ENCODE data around the gene TM2D1. TPM values are rescaled to one million over a fixed set of nuclear protein-coding genes. Genes with fewer than 3 reads are reported as not detected.
"Not testable (repeated sequence)": the region's sequence is repeated elsewhere in the genome, so short reads cannot be mapped to it uniquely, and the experiment has no call there.

TM2D1 gene
- total RNA-seq, 4 donors from 2014 or later, result 50.5 to 73.0 (median 65.7) TPM

GRCh38 chr1:61740751-61741700, 16.1 kb upstream of the TM2D1 start:
- no peak for ATAC-seq
- H3K27me3 ChIP-seq, result no peaks in the 10 kb centered on the region
- peak overlapping the region; percentile 52 to 97 for H3K4me3 ChIP-seq
- H3K27ac ChIP-seq, result peak overlapping the region; percentile 76 to 99 (median 96)
- H3K36me3 ChIP-seq, result no peaks in the 10 kb centered on the region
- WGBS, 2 donors (ENCODE audit: low coverage in 1 of 2), result 66 to 89% methylated on average over 6 to 12 of the region's 19 CpGs
- peaks cover 0 to 23% (median 4%) of the 10 kb centered on the region in 3 donors for H3K4me1 ChIP-seq
- no peak for TF ChIP-seq CTCF (IDR thresholded peaks at IDR 0.05)
- TF ChIP-seq EP300 (IDR thresholded peaks at IDR 0.05), result no peak
- TF ChIP-seq POLR2A (IDR thresholded peaks at IDR 0.05), result no peak
- TF ChIP-seq POLR2AphosphoS5 (IDR thresholded peaks at IDR 0.05), result no peak
- H3K9me3 ChIP-seq, result no peaks in the 10 kb centered on the region

GRCh38 chr1:61732726-61733125, 7.8 kb upstream of the TM2D1 start:
- H3K4me1 ChIP-seq, result no peaks in the 10 kb centered on the region
- TF ChIP-seq EP300 (IDR thresholded peaks at IDR 0.05), result no peak
- TF ChIP-seq POLR2A (IDR thresholded peaks at IDR 0.05), result no peak
- no peak for TF ChIP-seq POLR2AphosphoS5 (IDR thresholded peaks at IDR 0.05)
- no peak for TF ChIP-seq CTCF (IDR thresholded peaks at IDR 0.05)
- no peaks in the 10 kb centered on the region for H3K27me3 ChIP-seq
- WGBS, 2 donors (ENCODE audit: low coverage in 1 of 2), result 56 to 71% methylated on average over 3 of the region's 3 CpGs
- no peaks in the 10 kb centered on the region for H3K36me3 ChIP-seq
- no peak for ATAC-seq
- H3K4me3 ChIP-seq, result no peak overlapping the region
- H3K27ac ChIP-seq, result no peak overlapping the region
- no peaks in the 10 kb centered on the region for H3K9me3 ChIP-seq

DNA sequence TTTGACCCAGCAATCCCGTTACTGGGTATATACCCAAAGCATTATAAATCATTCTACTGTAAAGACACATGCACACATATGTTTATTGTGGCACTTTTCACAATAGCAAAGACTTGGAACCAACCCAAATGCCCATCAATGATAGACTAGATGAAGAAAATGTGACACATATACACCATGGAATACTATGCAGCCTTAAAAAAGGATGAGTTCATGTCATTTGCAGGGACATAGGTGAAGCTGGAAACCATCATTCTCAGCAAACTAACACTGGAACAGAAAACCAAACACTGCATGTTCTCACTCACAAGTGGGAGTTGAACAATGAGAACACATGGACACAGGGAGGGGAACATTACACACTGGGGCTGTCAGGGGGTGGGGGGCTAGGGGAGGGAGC, 5.7 kb upstream of the TM2D1 start:
- H3K36me3 ChIP-seq, H3K27me3 ChIP-seq, H3K9me3 ChIP-seq, ATAC-seq, H3K4me1 ChIP-seq, H3K27ac ChIP-seq, H3K4me3 ChIP-seq: not testable (repeated sequence)
- 0% methylated on average over 1 of the region's 1 CpG for WGBS, 2 donors (ENCODE audit: low coverage in 1 of 2)

- no peak for ATAC-seq
- H3K27ac ChIP-seq, result no peak overlapping the region
- WGBS, 2 donors (ENCODE audit: low coverage in 1 of 2), result 67 to 84% methylated on average over 1 to 3 of the region's 3 CpGs
- peaks cover 0 to 26% (median 7%) of the 10 kb centered on the region in 3 donors for H3K4me1 ChIP-seq
- TF ChIP-seq EP300 (IDR thresholded peaks at IDR 0.05), result no peak
- TF ChIP-seq POLR2A (IDR thresholded peaks at IDR 0.05), result no peak
- no peak for TF ChIP-seq POLR2AphosphoS5 (IDR thresholded peaks at IDR 0.05)
- TF ChIP-seq CTCF (IDR thresholded peaks at IDR 0.05), result no peak
- no peak overlapping the region for H3K4me3 ChIP-seq
- H3K9me3 ChIP-seq, result no peaks in the 10 kb centered on the region
- H3K27me3 ChIP-seq, result no peaks in the 10 kb centered on the region
- no peaks in the 10 kb centered on the region for H3K36me3 ChIP-seq
These were observed 2.6 kb upstream of the TM2D1 start for GRCh38 chr1:61727544-61727943.

GRCh38 chr1:61724506-61724812, 482 bp downstream of the TM2D1 start:
- Histone ChIP-seq H3K4me3 (peak overlapping the region; percentile 76 to 81), H3K4me1 (peaks cover 0 to 40% (median 7%) of the 10 kb centered on the region in 3 donors), H3K9me3 (no peaks in the 10 kb centered on the region), H3K27me3 (no peaks in the 10 kb centered on the region), H3K36me3 (peaks cover 0 to 16% of the 10 kb centered on the region in 2 donors), H3K27ac (peak overlapping the region; percentile 70 to 90 (median 90))
- 2 to 7% methylated on average over 3 of the region's 3 CpGs for WGBS, 2 donors (ENCODE audit: low coverage in 1 of 2)
- TF ChIP-seq EP300 (IDR thresholded peaks at IDR 0.05) (no peak), POLR2A (IDR thresholded peaks at IDR 0.05) (no peak), POLR2AphosphoS5 (IDR thresholded peaks at IDR 0.05) (no peak), CTCF (IDR thresholded peaks at IDR 0.05) (no peak)
- no peak for ATAC-seq

GRCh38 chr1:61718996-61719663, 5.8 kb downstream of the TM2D1 start:
- H3K27ac ChIP-seq, H3K9me3 ChIP-seq, H3K4me3 ChIP-seq, ATAC-seq, H3K27me3 ChIP-seq: not testable (repeated sequence)
- H3K4me1 ChIP-seq, result peaks cover 0 to 30% (median 6%) of the 10 kb centered on the region in 3 donors
- WGBS, 2 donors (ENCODE audit: low coverage in 1 of 2), result 87% methylated on average over 3 to 8 of the region's 8 CpGs
- peaks cover 0 to 38% of the 10 kb centered on the region in 2 donors for H3K36me3 ChIP-seq
